HTR-8/SVneo (cell line): ENCODE measurements around the gene BLM.
"Not testable (repeated sequence)": the region's sequence is repeated elsewhere in the genome, so short reads cannot be mapped to it uniquely, and the experiment has no call there.

ENCODE experiments used
- DNase-seq: peaks from one replicate; pipeline ENCODE4 v3.0.0; 2011; ENCODE audit warnings: low spot score, mixed read lengths; ENCODE audit not compliant: insufficient read length
- FAIRE-seq: peaks from 2 replicates; lab custom pipeline; 2011; peaks lifted over from hg19 to GRCh38; lab: Jason Lieb, UNC

BLM gene

DNA sequence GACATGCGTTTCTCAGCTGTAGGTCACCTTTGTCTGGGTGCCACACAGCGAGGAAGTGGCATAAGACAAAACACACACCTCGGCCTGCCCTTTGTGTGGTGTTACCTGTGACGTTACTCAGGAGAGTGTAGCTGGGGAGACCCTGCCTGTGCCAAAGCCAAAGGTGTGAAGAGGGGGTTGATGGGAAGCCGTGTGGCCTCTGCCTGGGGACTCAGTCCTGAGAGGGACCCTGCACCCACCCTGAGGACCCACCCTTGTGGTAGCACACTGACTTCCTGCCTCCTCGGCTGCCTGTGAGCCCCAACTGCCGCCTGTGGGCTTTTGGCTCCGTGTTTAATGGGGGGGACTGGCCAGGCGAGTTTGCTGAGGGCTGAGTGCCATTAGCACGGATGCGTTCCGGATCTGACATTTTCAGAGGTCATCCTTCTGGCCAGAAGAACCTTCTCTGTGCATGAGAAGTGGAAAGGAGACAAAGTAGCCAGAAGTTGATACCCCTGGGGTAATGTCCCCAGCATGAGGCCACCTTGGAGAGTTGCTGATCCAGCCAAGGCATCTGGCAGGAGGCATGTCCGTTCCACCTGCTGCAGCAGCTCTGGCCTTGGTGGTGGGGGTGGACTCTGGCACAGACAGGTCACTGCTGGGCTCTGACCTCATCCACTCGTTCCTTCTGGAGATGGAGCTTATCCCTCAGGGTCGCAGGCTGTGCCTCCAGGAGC lies 99.4 kb downstream of the BLM start:
- DNase-seq (no peak), FAIRE-seq (no peak)

DNA sequence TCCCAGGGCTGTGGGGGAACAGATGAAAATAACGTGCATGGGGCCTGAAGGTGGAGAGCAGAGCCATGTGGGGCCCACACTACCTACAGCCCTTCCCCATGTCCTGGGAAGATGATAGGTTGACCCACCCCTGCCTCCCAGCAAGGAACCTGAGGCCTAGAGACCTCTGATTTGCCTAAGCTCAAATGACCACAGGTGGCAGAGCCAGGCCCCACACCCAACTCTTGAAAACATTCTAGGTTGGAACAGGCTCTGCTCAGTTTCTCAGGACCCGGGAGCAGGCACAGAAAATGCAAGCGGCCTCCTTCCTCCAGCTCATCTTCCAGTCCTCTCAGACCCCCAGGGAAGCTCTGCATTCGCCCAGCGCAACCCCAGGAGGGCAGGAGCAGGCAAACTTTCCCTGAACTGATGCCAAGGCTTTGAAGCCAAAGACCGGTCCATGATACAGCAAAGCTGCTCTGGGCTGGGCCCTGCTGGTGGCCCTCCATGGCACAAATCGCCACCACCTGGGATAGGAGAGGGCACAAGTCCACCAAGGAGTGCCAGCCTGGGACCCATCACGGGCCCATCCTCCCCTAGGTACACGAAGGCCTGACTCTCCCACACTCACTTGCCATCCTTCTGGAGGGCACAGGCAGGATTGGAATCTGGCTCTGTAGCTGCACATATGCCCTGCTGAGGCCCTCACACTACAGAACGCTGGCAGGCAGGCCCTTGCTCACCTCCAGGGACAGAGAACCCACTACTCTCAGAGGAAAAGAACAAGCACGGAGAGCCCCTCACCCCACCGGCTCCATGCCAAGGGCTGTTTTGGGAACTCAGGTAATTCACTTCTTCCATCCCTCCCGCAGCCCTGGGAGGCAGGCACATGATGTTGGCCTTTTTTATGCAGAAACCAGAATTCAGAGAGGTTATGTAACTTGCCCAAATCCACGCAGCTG lies 100.2 kb downstream of the BLM start:
- no peak for FAIRE-seq
- DNase-seq = no peak

DNA sequence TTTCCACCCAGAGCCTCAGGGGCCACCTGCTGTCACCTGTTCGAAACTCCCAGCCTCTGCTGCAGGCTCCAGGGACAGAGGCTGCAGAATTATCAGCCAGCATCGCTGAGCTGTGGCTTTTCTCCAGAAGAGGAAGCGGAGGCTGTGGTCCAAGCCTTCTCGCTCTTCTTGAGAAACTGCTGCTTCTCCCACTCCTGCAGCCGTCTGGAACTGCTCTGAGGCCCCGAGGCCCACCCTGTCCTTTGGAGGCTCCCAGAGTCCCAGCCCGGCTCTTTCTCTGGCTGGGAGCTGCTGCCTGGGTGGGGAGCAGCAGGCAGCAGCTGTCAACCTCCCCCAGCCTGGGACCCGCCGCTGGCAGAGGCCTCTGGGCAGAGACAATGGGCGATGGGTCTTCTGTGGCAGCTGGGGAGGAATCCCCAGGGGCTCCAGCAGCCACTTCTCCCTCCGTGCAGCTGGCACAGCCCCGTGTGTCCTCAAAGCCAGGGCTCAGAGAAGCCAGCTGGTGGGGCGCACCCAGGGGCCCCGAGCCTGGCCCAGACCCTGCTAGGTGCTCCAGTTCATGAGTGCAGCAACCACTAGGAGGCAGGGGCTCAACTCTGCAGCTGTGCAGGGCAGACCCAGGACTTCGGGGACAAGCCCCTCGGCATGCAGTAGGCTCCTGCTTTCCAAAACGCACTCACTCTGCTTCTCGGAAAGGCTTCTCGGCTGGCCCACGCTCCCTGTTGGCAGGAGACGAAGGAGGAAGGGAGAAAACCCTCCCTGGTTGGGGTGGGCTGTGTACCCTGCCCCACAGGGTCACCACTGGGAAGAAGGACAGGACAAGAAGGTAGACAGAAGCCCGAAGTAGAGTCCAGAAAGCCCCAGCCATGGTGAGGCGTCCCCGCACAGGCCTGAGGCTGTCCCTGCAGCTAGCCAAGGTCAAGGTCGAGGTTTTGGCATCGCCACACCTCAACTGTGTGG lies 101.4 kb downstream of the BLM start:
- FAIRE-seq (no peak), DNase-seq (no peak)

DNA sequence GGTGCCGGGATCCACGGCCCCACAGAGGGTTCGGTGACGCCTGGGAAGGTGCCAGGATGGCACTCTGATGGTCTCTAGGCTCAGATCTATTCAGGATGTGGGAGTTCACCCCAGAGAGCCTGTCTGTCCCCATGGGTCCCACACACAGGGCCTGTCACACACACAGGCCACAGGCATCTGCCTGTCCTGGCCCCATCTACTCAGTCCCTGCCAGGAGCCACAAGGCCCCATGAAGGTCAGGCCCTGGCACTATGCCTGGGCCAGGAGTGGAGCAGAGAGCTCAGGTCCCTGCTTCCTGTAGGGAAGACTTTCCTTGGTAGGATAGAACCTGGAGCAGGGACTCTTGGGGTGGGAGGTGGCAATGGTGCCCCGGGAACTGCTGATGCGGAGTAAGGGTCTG lies 102.2 kb downstream of the BLM start:
- no peak for FAIRE-seq

DNA sequence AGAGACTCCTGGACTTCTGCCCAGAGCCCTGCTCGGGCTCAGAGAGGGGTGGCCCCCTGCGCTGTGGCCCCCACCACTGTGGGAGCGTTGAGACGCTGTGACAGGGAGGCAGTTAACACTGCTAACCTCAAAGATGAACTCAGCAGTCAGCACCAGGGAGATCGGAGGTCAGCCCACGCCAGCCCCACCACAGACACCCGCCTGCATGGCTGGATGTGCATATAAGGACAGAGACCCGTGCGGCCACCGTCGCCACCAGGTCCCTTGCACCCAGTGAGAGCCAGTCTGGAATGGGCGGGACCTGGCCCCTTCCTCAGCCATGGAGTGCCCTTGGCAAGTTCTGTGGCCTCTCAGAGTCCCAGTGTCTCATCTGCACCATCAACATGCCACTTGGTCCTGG lies 102.7 kb downstream of the BLM start:
- FAIRE-seq = no peak
- DNase-seq = no peak

More for the DNA sequence above, 102.2 kb downstream of the BLM start:
- DNase-seq = no peak

DNA sequence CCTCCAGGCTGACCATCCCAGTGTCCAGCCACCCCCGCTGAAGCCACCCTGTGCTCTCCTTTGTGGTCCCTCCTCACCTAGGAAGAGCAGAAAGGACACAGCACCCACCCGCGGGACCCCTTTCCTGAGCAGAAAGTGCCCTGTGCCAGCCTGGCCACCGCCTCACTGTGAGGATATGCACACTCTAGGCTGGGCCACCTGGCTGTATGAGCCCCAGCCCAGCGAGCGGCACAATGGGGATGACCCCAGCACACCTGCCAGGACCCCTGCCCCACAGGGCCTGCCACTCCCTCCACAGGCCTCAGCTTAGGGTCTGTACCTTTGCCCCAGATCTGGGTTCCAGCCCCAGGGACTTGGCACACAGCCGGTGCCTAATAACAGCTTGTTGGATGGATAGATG lies 103.3 kb downstream of the BLM start:
- FAIRE-seq (no peak), DNase-seq (no peak)

DNA sequence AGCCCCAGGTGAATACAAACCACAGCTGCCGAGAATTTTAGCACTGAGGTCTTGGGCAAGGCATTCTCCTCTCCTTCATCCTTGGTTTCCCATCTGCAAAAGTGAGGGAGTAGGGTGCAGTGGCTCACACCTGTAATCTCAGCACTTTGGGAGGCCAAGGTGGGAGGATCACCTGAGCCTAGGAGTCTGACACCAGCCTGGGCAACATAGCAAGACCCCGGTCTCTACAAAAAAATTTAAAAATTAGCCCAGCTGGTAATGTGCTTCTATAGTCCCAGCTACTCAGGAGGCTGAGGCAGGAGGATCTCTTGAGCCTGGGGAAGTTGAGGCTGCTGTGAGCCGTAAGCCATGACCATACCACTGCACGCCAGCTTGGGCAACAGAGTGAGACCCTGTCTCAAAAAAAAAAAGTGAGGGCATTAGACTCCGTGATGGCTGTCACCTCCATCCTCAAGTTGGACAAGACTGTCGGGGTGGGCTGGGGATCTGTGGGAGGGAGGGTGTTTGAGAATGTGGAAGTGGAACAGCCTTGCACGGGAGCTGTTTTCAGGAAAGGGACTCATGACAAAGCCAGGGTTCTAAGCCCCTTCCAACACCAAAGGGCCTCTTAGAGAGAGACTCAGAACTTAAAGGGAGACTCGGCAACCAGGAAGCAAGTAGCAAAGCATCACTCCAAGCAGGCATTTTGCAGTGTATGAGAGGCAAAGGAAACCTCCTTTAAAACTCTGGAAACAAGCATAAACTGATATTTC lies 105.2 kb downstream of the BLM start:
- no peak for FAIRE-seq
- DNase-seq = no peak

DNA sequence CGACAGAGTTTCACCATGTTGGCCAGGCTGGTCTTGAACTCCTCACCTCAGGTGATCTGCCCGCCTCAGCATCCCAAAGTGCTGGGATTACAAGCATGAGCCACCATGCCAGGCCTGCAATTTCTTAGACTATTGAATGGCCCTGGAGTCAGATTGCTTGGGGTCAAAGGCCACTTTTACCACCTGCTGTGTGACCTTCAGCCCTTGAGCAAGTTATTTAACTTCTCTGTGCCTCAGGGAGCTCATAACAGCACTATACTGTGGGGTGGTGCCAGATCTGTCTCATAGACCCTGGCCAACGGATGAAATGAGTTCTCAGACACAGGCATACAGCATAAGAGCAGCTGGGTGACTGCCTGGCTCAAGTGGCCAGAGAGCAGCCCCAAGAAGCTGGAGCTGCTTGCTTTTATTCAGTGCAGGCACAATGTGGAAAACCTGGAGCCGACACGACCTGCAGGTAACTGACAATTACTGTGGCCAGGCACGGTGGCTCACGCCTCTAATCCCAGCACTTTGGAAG lies 106.4 kb downstream of the BLM start:
- DNase-seq = no peak
- no peak for FAIRE-seq

DNA sequence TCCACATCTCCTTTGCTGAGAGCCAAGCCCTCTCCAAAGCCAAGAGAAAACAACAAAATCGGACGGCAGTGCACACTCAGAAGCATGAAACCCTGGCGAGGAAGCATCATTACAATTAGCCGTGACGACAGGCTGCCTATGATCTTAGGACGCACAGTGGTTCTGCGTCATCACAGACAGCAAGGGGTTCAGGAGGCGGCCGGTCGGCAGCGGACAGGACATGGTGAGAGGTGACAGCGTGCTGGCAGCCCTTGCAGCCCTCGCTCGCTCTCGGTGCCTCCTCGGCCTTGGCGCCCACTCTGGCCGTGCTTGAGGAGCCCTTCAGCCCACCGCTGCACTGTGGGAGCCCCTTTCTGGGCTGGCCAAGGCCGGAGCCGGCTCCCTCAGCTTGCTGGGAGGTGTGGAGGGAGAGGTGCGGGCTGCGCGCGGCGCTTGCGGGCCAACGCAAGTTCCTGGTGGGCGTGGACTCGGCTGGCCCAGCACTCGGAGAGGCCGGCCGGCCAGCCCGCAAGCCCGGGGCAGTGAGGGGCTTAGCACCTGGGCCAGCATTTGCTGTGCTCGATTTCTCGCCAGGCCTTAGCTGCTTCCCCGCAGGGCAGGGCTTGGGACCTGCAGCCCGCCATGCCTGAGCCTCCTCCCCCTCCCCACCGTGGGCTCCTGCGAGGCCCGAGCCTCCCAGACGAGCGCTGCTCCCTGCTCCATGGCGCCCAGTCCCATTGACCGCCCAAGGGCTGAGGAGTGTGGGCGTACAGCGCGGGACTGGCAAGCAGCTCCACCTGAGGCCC lies 108.2 kb downstream of the BLM start:
- not testable (repeated sequence) for DNase-seq, FAIRE-seq

DNA sequence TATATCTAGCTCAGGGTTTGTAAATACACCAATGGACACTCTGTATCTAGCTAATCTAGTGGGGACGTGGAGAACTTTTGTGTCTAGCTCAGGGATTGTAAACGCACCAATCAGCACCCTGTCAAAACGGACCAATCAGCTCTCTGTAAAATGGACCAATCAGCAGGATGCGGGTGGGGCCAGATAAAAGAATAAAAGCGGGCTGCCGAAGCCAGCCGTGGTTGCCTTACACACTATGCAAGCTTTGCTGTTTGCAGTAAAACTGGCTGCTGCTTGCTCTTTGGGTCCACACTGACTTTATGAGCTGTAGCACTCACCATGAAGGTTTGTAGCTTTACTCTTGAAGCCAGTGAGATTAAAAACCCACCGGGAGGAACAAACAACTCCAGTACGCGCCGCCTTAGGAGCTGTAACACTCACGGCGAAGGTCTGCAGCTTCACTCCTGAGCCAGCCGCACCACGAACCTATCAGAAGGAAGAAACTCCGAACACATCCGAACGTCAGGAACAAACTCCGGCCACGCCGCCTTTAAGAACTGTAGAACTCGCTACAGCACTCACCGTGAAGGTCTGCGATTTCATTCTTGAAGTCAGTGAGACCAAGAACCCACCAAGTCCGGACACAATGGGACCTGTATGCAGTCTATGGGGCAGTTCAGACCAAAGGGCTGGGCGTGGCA lies 109.2 kb downstream of the BLM start:
- not testable (repeated sequence) for FAIRE-seq, DNase-seq

DNA sequence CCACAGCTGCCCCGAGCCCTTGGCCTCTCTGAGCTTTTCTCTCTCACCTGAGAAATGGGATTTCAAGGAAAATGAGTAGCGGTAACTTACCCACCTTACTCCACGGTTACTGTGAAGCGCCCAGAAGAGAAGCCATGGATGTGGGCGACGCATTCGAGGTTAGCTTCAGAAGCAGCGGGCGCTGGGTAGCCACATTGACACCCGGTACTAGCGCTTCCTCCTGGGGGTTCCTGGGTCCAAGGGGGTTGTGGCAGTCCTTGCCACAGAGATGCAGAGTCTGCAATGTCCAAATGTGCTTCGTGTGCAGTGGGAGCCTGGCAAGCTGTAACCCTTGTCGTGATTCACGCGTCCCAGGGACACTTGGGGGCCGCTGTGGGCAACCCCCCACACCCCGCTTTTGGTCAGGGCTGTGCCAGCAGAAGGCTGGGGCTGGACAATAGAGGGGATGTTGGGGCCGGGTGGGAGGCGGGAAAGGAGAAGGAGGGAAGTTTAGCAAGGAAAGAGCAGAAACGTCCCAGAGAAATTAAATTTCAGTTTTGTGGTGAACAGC lies 109.8 kb downstream of the BLM start:
- FAIRE-seq = no peak
- DNase-seq = no peak

DNA sequence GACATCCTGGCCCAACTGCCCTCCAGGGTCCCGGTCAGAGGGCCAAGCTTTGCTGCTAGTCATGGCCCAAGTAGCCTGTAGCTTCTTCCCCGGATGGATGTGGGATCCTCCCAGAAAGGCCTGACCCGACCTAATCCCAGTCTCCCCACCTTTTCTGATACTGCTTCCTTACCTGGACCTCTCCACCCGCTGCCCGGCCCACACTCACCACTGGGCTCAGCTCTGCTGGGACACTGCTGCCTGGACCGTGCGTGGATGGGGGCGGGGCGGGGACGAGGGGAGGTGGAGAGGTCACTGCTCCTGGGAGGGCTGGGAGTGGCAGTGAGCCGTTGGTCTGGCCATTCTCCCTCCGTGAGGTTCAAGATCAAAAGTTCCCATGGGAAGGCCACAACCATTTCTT lies 111.0 kb downstream of the BLM start:
- FAIRE-seq (no peak), DNase-seq (no peak)

DNA sequence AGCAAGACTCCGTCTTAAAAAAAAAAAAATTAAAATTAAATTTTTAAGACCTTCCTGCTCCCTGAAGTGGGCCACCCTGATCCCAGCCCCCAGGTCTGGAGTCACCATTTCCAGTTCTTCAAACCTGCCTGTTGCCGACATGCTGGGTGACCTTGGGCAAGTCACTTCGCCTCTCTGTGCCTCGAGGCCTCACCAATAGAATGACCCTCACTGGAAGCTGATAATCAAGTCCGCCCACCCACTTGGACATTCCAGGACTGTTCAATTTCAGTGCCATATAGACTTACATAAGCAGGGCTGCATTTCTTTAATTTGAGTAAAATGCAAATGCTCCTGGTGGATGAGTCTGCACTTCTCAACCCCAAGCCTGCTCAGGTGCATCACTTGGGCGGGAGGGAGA lies 112.0 kb downstream of the BLM start:
- FAIRE-seq (no peak), DNase-seq (no peak)

DNA sequence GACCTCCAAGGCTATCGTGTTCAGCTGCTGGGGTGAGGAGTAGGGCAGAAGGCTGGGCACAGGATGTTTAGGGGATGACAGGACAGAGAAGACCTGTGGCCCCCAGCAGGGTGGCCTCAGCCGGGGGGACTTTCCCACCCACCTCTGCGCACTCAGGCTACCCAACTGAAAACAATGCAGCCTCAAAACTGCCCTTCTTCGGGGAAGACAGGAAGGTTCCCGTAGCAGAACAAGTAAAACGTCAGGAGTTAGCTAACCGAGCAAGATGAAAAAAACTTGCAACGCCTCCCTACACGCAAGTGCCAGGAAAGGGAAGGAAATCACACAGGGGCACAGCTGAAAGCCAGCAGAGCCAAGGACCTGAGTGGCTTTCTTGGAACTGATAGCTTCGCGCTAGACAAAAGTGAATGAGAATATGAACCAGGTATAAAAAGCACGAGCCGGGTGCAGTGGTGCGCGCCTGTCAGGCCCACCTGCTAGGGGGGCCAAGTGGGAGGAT lies 112.8 kb downstream of the BLM start:
- FAIRE-seq (no peak), DNase-seq (no peak)

DNA sequence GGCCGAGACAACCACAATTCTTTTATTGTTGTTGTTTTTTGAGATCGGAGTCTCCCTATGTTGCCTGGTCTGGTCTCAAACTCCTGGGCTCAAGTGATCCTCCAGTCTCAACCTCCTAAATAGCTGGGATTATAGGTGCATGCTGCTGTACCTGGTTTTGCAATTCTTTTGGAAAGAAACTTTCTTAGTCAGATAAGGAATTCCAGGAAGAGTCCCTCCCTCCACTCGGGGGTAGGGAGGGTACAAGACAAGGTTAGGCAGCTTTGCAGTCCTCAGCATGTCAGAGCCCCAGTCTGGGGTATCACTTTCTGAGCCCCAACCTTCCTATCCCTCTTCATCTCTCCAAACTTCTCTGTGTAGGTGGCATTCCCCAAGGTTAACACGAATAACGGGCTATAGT lies 117.5 kb downstream of the BLM start:
- DNase-seq = no peak
- no peak for FAIRE-seq

DNA sequence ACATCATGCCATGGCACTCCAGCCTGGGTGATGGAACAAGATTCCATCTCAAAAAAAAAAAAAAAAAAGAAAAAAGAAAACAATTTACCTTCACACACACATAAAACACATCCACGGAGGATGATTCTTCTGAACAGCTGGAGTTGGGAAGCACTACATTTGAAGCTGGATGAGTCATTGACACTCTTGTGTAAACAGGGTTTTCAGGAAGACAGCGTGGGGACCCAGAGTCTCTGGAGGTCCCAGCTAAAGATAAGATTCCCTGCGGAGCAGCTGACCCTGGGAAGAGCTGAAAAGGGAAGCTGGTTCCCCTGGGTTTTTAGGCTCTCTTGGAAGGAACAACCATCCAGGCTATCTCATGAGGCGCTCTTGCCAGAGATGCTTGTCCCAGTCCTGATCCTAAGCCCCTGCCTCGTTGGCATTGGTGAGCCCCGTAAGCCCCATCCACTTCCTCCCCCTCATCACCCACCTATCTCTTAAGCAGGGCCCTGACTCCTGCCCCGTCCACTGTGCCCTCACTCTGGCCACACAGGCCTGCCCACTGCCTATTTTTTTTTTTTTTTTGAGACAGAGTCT lies 119.2 kb downstream of the BLM start:
- FAIRE-seq (no peak), DNase-seq (peak; percentile 63)

DNA sequence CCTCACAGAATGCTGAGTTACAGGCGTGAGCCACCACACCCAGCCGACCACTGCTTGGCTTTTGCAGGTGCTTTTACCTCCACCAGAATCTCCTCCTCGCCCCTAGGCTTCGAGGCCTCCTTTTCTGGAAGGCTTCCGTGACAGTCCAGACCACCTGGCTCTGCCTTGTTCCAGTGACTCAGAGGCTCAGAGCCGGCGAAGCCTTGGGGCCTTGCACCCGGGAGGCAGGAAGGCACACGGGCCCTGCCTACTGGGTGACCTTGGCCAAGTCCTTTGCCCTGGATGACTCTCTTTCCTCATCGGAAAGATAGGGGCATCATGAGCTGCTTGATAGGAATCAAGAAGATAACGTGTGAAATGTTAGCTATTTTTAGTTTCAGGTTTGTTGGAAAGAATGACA lies 119.9 kb downstream of the BLM start:
- no peak for FAIRE-seq

More for the DNA sequence above, 119.9 kb downstream of the BLM start:
- no peak for DNase-seq
